Activated T-helper 1 cell treated with anti-CD3 and anti-CD28 coated beads, Interleukin-2, amount 50 U/mL, for 16 hours (primary cell): Measurements from ENCODE around the gene PJA2.

ENCODE experiments used
- DNase-seq, 2 donors: peaks; one replicate each; pipeline ENCODE4 v3.0.0-alpha.2; 2020; ENCODE audit warnings: low read depth in 1 of 2, low spot score in 1 of 2

The PJA2 gene

GRCh38 chr5:109351988-109352864, 57.5 kb downstream of the PJA2 start:
- DNase-seq, result no peak

GRCh38 chr5:109350537-109351270, 59.1 kb downstream of the PJA2 start:
- no peak for DNase-seq

GRCh38 chr5:109349388-109349787, 60.4 kb downstream of the PJA2 start:
- no peak for DNase-seq

- no peak for DNase-seq
Measured at GRCh38 chr5:109347252-109347888, 62.4 kb downstream of the PJA2 start.

- no peak for DNase-seq
Measured at GRCh38 chr5:109345699-109346098, 64.1 kb downstream of the PJA2 start.

- DNase-seq, result no peak
Measured at GRCh38 chr5:109340351-109340750, 69.4 kb downstream of the PJA2 start.

GRCh38 chr5:109335114-109335513, 74.7 kb downstream of the PJA2 start:
- DNase-seq, result no peak

- no peak for DNase-seq
Measured at GRCh38 chr5:109334056-109334455, 75.7 kb downstream of the PJA2 start.

GRCh38 chr5:109329333-109330237, 80.2 kb downstream of the PJA2 start:
- no peak for DNase-seq

GRCh38 chr5:109328626-109329025, 81.1 kb downstream of the PJA2 start:
- DNase-seq, result no peak

- DNase-seq, result no peak
Measured at GRCh38 chr5:109327570-109327969, 82.2 kb downstream of the PJA2 start.

- no peak for DNase-seq
Measured at GRCh38 chr5:109326919-109327318, 82.9 kb downstream of the PJA2 start.

GRCh38 chr5:109325456-109325855, 84.3 kb downstream of the PJA2 start:
- DNase-seq, result no peak

- DNase-seq, result no peak
Measured at GRCh38 chr5:109324931-109325330, 84.8 kb downstream of the PJA2 start.

GRCh38 chr5:109324351-109324750, 85.4 kb downstream of the PJA2 start:
- no peak for DNase-seq

- DNase-seq, result no peak
Measured at GRCh38 chr5:109322694-109323093, 87.1 kb downstream of the PJA2 start.

GRCh38 chr5:109319351-109319750, 90.4 kb downstream of the PJA2 start:
- no peak for DNase-seq

- DNase-seq, result no peak
Measured at GRCh38 chr5:109318455-109319108, 91.2 kb downstream of the PJA2 start.

- DNase-seq, result no peak
Measured at GRCh38 chr5:109316634-109317033, 93.1 kb downstream of the PJA2 start.

GRCh38 chr5:109315245-109315644, 94.5 kb downstream of the PJA2 start:
- DNase-seq, result no peak
